OCI-LY1 (cell line): ENCODE data around the gene METTL27.

Source experiments
- H2AFZ ChIP-seq: fragments of 200-600 bp; sonication (generic), shearing (Covaris generic); 2 replicates; pipeline ENCODE4 v1.6.0; 2014; ENCODE audit warnings: antibody characterized with exemption, mild to moderate bottlenecking, low read length
- H3F3A ChIP-seq: fragments of 200-600 bp; sonication (generic), shearing (Covaris generic); 2 replicates; pipeline ENCODE4 v1.6.0; 2014; ENCODE audit warnings: mild to moderate bottlenecking, antibody characterized with exemption, low read length, moderate library complexity; ENCODE audit not compliant: insufficient read depth
- H3K27ac ChIP-seq: fragments of 200-600 bp; sonication (generic); 2 replicates; pipeline ENCODE4 v1.5.1; 2014; ENCODE audit warnings: low read length, mixed run types, mild to moderate bottlenecking, low read depth; ENCODE audit not compliant: poor library complexity, severe bottlenecking
- H3K27me3 ChIP-seq: fragments of 200-600 bp; sonication (generic); 2 replicates; pipeline ENCODE4 v1.6.0; 2014; ENCODE audit warnings: antibody characterized with exemption, mild to moderate bottlenecking, low read length, moderate library complexity; ENCODE audit not compliant: insufficient read depth
- H3K36me3 ChIP-seq: fragments of 200-600 bp; sonication (generic); 2 replicates; pipeline ENCODE4 v1.6.1; 2014; ENCODE audit warnings: mild to moderate bottlenecking, antibody characterized with exemption, low read length, moderate library complexity, mixed read lengths; ENCODE audit not compliant: insufficient read depth
- H3K4me1 ChIP-seq: fragments of 200-600 bp; sonication (generic); 2 replicates; pipeline ENCODE4 v1.5.1; 2014; ENCODE audit warnings: mild to moderate bottlenecking, low read length, moderate library complexity; ENCODE audit not compliant: insufficient read depth, severe bottlenecking
- H3K4me2 ChIP-seq: fragments of 200-600 bp; sonication (generic), shearing (Covaris generic); 2 replicates; pipeline ENCODE4 v1.6.1; 2014; ENCODE audit warnings: low read length
- H3K4me3 ChIP-seq: fragments of 200-600 bp; sonication (generic); 2 replicates; pipeline ENCODE4 v1.5.1; 2014; ENCODE audit warnings: low read length, low read depth, mild to moderate bottlenecking, mixed read lengths; ENCODE audit not compliant: poor library complexity, severe bottlenecking
- H3K79me2 ChIP-seq: fragments of 200-600 bp; shearing (Covaris generic); 2 replicates; pipeline ENCODE4 v1.6.1; 2016; ENCODE audit warnings: mixed run types, low read length, mixed read lengths; ENCODE audit not compliant: insufficient read depth
- H3K9ac ChIP-seq: fragments of 200-600 bp; sonication (generic), shearing (Covaris generic); 2 replicates; pipeline ENCODE4 v1.6.1; 2014; ENCODE audit warnings: mild to moderate bottlenecking, low read length, mixed read lengths
- H3K9me2 ChIP-seq: fragments of 200-600 bp; sonication (generic), shearing (Covaris generic); 2 replicates; pipeline ENCODE4 v1.6.1; 2014; ENCODE audit warnings: low read depth, mild to moderate bottlenecking, low read length, mixed read lengths
- H3K9me3 ChIP-seq: fragments of 200-600 bp; shearing (Covaris generic); 2 replicates; pipeline ENCODE4 v1.6.1; 2014; ENCODE audit warnings: low read length, mixed read lengths
- H4K20me1 ChIP-seq: fragments of 200-600 bp; sonication (generic), shearing (Covaris generic); 2 replicates; pipeline ENCODE4 v1.6.0; 2016; ENCODE audit warnings: mild to moderate bottlenecking, low read length; ENCODE audit not compliant: insufficient read depth
- CTCF ChIP-seq: fragments of 200-600 bp; sonication (generic), shearing (Covaris generic); IDR thresholded peaks from 2 replicates; pipeline ENCODE4 v1.5.1; 2017; ENCODE audit warnings: mild to moderate bottlenecking, antibody characterized with exemption, low read length, moderate library complexity, mixed read lengths
- EZH2 ChIP-seq: fragments of 200-600 bp; sonication (generic), shearing (Covaris generic); IDR thresholded peaks from 2 replicates; pipeline ENCODE4 v1.8.0; 2017; ENCODE audit warnings: borderline replicate concordance, mixed run types, mild to moderate bottlenecking, antibody characterized with exemption, low read length, moderate library complexity, mixed read lengths

The METTL27 gene

DNA sequence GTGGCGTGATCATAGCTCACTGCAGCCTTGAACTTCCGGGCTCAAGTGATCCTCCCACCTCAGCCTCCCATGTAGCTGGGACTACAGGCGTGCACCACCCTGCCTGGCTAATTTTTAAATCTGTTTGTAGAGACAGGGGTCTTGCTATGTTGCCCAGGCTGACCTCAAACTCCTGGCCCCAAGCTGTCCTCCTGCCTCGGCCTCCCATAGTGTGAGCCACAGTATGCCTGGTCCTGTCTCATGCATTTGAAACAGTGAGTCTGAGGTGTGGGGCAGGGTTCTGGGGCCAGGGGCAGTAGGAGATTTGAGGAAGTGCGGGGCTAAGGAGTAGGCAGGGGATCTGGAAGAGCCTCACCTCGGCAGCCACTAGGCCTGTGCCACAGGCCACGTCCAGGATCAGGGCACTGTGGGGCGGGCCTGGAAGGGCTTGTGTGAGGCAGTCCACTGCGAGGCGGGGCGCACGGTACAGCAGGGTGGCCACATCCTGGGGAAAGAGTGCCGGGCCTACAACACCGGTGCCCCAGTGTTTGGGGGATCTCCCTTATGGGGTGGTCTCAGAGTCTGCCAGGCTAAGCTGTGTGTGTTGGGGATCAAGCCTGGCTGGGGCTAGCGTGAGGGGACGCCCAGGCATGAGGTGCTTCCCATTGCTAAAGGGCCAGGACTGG, 1.5 kb downstream of the METTL27 start:
- Histone ChIP-seq H3K4me2 (no peak overlapping the region), H3K27me3 (peaks cover 12% of the 10 kb centered on the region; the same call in 1 of the 2 replicates), H3K4me3 (no peak overlapping the region), H3K36me3 (no peaks in the 10 kb centered on the region), H3K79me2 (no peaks in the 10 kb centered on the region), H3K9me3 (no peaks in the 10 kb centered on the region), H2AFZ (no peak overlapping the region), H4K20me1 (no peaks in the 10 kb centered on the region), H3K4me1 (no peaks in the 10 kb centered on the region), H3K9me2 (no peaks in the 10 kb centered on the region), H3F3A (no peaks in the 10 kb centered on the region), H3K9ac (no peak overlapping the region), H3K27ac (no peak overlapping the region)
- no peak for TF ChIP-seq CTCF
- no peak for TF ChIP-seq EZH2

DNA sequence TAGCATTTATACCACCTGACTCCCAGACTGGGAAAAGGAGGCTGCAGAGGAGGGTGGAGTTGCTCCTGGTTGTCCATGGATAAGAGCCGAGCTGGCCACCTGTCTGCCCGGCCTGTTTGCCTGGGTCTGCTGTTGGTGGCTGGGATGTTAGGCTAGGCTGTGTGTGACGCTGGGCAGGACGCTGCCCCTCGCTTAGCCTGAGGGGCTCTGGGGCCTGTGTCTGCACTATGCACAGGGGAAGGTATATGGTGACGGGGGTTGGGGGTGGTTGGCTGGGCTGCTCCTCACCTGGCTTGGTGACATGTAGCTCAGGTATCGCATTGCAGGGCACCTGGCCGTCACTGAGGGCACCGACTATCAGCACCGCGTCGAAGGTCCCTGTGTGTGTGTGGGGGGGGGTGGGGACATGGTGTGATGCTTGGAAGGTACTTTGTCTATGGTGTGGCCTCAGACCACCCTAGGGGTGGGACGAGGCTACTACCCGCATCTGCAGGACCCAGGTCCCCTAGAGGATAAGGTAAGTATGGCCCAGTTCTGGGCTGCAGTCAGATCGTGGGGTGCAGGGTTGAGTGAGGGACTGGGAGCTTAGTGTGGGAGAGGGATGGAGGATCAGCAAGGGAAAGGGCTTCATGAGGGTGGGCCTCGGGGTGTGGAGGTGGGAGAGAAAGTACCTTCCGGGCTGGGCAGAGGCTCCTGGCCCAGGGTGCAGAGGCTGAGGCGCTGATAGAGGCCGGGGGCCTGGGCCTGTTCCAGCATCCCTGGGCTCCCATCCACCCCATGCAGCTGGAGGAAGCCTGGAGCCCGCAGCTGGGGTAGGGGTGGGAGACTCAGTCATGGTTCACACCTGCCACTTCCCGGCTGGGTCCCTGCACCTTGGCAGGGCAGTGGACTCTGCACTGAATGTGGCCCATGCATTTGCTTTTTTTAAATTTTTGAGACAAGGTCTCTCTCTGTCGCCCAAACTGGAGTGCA, 2.3 kb downstream of the METTL27 start:
- no peak overlapping the region for H3K27ac ChIP-seq
- no peaks in the 10 kb centered on the region for H3K4me1 ChIP-seq
- no peak overlapping the region for H2AFZ ChIP-seq
- H3K4me3 ChIP-seq: no peak overlapping the region
- H3K9ac ChIP-seq: no peak overlapping the region
- H4K20me1 ChIP-seq: no peaks in the 10 kb centered on the region
- H3K79me2 ChIP-seq: no peaks in the 10 kb centered on the region
- H3K9me3 ChIP-seq: no peaks in the 10 kb centered on the region
- H3K4me2 ChIP-seq: no peak overlapping the region
- H3K27me3 ChIP-seq: peaks cover 11% of the 10 kb centered on the region; the same call in 1 of the 2 replicates
- no peak for TF ChIP-seq CTCF
- TF ChIP-seq EZH2: no peak
- H3F3A ChIP-seq: no peaks in the 10 kb centered on the region
- H3K36me3 ChIP-seq: no peaks in the 10 kb centered on the region
- H3K9me2 ChIP-seq: no peaks in the 10 kb centered on the region

DNA sequence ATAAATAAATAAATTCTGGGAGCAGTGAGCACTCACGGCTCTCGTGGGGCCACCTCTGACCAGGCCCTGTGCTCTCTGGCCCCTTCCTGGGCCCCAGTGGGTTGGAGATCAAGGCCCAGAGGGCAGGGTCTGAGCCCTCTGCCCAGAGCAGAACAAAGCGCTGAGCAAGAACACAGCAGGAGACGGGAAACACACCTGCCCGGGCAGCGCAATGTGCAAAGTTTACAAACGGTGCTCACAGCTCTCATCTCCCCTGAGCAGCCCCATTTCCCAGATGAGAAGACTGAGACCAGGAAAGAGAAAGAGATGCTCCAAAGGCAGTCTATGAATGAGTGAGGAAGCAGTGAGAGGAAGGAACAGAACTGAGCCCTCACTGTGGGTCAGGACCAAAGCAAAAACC, 3.0 kb downstream of the METTL27 start:
- no peaks in the 10 kb centered on the region for H4K20me1 ChIP-seq
- no peak for TF ChIP-seq CTCF
- TF ChIP-seq EZH2: no peak
- H3K79me2 ChIP-seq: no peaks in the 10 kb centered on the region
- no peak overlapping the region for H3K4me3 ChIP-seq
- H3F3A ChIP-seq: no peaks in the 10 kb centered on the region
- H3K9me2 ChIP-seq: no peaks in the 10 kb centered on the region
- peaks cover 7% of the 10 kb centered on the region; the same call in 1 of the 2 replicates for H3K27me3 ChIP-seq
- H3K27ac ChIP-seq: no peak overlapping the region
- H3K4me1 ChIP-seq: no peaks in the 10 kb centered on the region
- no peaks in the 10 kb centered on the region for H3K36me3 ChIP-seq
- H3K9me3 ChIP-seq: no peaks in the 10 kb centered on the region
- no peak overlapping the region for H3K4me2 ChIP-seq
- no peak overlapping the region for H3K9ac ChIP-seq
- no peak overlapping the region for H2AFZ ChIP-seq
